Fibroblast of skin of right quadriceps (primary cell): ENCODE data around the gene PFAS.

Source experiments
- DNase-seq: peaks from one replicate; pipeline ENCODE4 v3.0.0-alpha.2; 2013

PFAS gene

GRCh38 chr17:8300627-8301242 is 51.6 kb downstream of the PFAS start:
- DNase-seq = peak; percentile 60

GRCh38 chr17:8310601-8311123 is 61.6 kb downstream of the PFAS start:
- DNase-seq = no peak

- DNase-seq = no peak
Observed at GRCh38 chr17:8311131-8311790, 62.2 kb downstream of the PFAS start.

- no peak for DNase-seq
Observed at GRCh38 chr17:8312251-8312650, 63.2 kb downstream of the PFAS start.

- no peak for DNase-seq
Observed at GRCh38 chr17:8312726-8313600, 63.9 kb downstream of the PFAS start.

- no peak for DNase-seq
Observed at GRCh38 chr17:8314797-8315763, 66.0 kb downstream of the PFAS start.

GRCh38 chr17:8315764-8316217 is 66.7 kb downstream of the PFAS start:
- DNase-seq = no peak

- DNase-seq = no peak
Observed at GRCh38 chr17:8318010-8318935, 69.2 kb downstream of the PFAS start.
